GM19372 (cell line): ENCODE results near the gene DACH2.
A peak's percentile ranks its signal among the peaks of the same experiment; 100 is the strongest.
"Not testable (repeated sequence)": the region's sequence is repeated elsewhere in the genome, so short reads cannot be mapped to it uniquely, and the experiment has no call there.

ENCODE experiments used
- ATAC-seq: cut with Tn5 transposase; IDR thresholded peaks from one replicate; pipeline ENCODE4 v1.9.1; 2021; ENCODE audit warnings: mild to moderate bottlenecking, low read depth, moderate library complexity; ENCODE audit not compliant: unreplicated experiment

DACH2 gene

DNA sequence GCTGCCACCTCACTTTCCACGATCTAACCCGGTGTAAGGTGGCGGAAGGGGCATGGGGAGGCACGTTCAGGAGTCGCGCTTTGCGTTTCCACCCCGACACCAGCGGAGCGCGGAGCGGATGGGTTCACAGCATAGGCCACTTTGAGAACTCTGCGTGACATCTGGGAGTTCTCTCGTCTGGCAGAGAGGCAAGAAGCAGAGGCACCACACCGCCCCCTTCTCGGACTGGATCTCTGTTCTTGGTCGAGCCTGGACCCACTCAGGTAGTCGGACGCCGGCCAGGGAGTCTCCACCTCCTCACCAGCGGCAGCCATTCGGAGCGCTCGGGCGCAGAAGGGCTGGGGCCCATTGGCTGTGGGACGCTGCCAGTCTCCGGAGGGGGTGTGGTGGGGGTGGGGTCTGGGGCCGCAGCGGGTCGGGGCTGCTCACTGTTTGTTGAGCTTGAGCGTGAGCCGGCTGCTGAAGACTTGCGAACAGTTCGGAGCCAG lies at the start of gene DACH2:
TSS of gene DACH2 (plus strand) at position 428 of the 488 bp plus-strand sequence.
- ATAC-seq, result peak; percentile 90

DNA sequence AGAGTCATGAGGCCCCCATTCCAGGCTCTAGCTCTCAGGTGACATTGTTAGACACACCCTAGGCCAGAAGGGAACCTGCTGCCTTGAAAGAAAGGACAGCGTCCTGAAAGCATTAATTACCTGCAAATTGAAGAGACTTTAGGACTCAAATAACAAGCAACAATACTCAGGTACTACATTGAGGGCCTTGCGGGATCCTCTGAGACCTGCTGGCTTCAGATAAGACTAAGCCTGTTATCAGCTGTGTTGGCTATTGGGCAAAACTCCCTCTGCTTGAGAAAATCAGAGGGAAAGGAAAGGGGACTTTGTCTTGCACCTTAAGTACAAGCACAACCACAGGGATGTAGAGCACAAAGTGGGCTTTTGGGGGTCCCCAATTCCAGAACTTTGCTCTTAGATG lies 45.9 kb upstream of the DACH2 start:
- no peak for ATAC-seq

DNA sequence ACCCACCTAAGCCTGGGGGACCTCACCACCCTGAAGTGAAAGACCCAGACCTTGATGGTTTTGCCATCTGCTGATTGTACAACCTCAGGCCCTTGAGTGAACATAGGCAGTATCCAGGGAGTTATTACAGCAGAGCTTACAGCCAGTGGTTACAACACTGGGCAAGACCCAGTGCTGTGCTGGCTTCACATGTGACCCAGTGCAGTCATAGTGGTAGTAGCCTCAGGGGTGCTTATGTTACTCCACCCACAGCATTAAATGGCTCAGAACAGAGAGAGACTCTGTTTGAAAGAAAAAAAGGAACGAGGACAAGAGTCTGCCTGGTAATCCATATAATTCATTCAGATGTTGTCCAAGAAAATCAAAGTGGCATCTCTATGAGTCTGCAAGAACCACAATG lies 45.2 kb upstream of the DACH2 start:
- ATAC-seq, result no peak

DNA sequence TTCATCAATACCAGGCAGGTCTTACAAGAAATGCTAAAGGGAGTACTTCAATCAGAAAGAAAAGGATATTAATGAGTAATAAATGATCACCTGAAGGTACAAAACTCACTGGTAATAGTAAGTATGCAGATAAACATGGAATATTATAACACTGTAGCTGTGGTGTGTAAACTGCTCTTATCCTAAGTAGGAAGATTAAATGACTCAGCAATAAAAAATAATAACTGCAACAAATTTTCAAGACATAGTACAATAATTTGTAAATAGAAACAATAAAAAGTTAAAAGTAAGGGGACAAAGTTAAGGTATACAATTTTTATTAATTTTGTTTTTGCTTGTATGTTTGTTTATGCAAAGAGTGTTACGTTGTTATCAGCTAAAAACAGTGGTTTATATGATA lies 43.7 kb upstream of the DACH2 start:
- no peak for ATAC-seq

DNA sequence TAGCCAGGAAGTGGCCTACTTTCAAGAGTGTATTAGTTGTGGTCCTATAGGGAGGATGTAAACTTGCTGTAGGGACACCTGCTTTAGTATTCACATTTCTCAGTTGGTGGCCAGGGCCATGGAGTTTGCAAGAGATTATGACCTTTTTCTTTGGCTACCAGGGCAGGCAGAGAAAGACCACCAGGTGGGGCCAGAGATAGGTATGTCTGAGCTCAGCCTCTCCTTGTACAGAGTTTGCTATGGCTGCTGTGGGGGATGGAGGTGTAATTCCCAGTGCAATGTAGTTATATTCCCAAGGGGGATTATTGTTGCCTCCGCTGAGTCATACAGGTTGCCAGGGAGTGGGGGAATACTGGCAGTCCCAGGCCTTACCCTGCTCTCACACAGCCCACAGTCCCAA lies 26.3 kb upstream of the DACH2 start:
- no peak for ATAC-seq

DNA sequence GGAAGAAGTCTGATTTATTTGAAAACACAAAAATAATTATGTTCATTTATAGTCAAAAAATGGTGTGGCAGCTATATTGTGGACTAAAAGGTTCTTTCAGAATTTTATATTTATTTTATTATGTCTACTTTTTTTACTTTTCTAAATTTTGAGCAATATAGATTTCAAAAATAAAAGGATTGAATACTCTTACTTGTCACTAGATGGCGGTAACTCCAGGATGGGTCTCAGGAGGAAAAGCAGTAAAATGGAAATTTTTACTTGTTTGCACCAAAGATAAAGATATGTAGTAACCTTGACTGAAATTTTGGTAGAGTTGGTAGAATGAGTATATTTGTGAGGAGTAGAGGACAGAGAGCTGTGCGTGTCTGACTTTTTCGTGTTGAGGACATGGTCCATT lies 14.5 kb upstream of the DACH2 start:
- ATAC-seq, result no peak

DNA sequence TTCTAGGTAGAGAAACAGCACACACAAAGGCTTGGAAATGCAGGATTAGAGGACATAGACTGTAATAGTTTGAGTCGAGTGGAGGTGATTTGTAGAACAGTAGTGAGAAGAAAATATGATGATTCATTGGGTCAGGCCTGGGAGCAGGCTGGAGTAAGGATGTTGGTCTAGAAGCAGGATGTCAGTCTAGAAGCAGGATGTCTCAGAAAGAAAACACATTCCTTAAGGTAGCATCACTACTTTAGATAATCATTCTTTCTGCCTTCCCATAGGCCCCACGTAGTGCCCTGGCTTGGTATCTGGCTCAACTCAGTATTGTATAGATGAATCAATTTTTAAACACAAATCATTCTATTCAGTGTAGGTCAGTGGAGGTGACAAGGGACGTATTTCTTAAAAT lies 11.2 kb upstream of the DACH2 start:
- no peak for ATAC-seq

DNA sequence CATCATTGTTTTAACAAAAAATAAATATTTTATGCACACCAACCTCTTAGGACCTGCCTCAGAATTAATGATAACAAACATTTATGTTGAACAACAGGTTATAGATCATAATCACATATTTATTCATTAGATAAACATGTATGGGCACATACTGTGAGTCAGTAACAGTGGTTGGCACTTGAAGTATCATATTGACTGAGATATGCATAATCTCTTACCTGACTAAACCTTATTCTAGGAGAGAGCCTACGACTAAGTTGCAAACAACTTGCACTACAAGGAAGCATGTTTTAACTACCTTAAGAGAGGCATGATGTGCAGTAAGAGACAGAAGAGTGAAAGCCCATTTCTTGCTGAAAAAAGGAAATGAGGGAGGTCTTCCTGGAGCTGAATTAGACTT lies 6.5 kb upstream of the DACH2 start:
- no peak for ATAC-seq

DNA sequence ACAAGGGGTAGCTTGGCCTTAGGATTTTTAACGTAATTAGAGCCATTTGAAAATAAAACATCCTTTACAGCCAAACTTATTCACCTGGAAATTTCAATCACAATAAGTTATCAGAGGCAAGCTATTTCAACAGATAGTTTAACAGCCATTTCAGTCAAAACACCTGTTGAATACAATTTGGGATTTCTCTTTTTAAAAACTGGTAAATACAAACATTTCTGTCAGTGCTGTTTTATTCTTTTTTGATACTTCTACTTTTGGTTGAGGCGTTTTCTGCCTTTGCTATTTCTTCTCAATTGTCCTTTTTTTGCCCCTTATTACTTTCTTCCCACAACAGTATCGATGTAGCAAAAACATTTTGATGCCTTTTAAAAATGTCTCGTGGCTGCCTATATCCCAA lies 2.1 kb upstream of the DACH2 start:
- ATAC-seq, result no peak

DNA sequence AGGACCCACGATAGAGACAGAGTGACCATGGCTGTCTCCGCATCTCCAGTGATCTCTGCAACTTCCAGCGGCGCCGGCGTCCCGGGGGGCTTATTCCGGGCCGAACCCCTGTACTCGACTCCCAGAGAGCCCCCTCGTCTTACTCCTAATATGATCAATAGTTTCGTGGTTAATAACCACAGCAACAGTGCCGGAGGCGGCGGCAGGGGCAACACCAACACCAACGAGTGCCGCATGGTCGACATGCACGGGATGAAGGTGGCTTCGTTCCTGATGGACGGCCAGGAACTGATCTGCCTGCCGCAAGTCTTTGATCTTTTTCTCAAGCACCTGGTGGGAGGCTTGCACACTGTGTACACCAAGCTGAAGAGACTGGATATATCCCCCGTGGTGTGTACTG lies 343 bp downstream of the DACH2 start:
- ATAC-seq, result peak; percentile 12

DNA sequence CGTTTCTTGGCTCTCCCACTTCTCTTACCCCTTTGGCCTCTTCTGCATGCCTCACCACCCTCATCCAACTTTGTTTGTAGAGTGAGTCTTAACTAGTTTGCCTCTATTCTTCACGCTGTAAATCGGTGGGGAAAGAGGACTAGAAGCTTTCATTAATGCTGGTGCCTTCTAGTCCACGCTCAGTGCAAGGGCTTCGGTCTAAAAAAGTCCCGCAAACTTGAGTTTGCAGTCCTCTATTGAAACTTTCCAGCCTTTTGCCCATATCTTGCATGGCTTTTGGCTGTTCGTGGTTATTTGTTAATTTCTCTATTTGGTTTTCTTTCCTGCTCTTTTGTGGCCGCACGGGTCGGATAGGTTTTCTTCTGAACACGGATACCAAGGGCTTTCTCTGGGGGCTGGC lies 868 bp downstream of the DACH2 start:
- ATAC-seq, result no peak

DNA sequence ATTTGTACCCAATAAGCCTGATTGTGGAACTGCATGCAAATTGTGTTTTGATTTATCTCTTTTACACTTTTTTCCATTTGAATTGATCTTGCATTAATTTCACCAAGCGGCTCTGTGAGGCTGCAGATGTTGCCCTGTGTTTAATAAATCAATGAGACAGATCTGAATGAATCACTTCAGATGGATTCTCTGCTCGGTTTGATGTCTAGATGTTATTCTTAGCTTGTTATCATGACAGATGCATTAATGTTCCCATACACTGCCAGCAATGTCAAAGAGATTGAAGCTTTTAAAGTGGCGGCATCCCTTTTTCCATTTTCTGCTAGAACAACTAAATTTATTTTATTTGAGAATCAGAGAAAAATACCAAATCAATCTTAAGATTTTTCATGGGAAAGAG lies 6.3 kb downstream of the DACH2 start:
- no peak for ATAC-seq

DNA sequence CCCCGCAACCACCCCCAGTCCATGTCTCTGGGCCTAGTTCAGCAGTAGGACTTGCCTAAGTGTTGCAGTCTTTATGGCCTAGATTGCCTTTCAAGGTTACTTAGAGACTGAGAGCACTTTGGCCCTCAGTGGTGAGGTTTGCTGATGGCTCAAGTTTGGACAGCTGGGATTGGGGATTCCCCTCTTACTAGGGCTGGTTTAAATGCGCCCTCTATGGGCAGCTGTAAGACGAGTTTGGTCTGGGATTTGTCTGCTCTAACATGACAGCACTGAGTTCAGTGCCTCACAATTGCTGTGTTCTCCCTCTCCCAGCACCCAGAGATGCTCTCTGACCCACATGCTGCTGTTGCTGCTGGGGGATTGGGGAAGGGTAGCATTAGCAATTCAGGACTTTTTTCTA lies 23.1 kb downstream of the DACH2 start:
- no peak for ATAC-seq

DNA sequence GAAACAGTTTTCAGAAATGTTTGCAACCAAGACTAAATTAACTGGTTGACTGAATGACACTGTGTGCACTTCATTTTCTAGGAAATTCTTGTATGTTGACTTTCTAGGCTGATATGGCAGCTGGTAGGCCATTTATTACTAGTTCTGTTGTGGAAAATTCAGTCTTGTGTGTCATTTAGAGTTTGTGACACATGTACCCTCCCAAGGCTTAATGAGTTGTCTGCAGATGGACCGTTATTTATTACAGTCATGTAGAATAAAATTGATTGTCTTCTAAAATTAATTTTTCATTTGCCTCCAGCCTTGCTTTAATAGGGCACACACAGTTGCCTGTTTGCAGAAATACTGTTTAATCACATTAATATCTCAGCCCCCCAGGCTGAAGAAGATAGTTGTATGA lies 30.7 kb downstream of the DACH2 start:
- ATAC-seq, result no peak

DNA sequence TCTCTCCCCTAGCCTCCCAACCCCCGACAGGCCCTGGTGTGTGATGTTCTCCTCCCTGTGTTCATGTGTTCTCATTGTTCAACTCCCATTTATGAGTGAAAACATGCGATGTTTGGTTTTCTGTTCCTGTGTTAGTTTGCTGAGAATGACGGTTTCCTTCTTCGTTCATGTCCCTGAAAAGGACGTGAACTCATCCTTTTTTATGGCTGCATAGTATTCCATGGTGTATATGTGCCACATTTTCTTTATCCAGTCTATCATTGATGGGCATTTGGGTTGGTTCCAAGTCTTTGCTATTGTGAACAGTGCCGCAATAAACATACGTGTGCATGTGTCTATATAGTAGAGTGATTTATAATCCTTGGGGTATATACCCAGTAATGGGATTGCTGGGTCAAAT lies 33.1 kb downstream of the DACH2 start:
- ATAC-seq, result not testable (repeated sequence)

DNA sequence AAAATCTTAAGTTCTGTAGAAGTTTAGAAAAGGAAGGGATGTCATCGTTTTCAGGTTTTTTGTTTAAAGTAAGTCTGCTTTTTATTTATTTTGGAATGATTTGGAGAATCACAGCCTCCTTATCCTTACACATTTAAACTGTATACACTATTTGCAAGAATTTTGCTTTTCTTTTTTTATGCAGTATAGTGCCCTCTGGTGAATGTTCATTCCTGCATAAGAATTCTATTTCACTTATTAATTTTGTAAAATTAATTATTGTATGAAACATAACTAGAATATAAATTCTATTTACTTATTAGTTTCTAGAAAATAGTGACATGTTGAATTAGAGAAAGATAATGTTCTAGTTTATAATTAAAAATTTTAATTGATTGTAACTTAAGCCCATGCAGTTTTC lies 44.6 kb downstream of the DACH2 start:
- no peak for ATAC-seq

DNA sequence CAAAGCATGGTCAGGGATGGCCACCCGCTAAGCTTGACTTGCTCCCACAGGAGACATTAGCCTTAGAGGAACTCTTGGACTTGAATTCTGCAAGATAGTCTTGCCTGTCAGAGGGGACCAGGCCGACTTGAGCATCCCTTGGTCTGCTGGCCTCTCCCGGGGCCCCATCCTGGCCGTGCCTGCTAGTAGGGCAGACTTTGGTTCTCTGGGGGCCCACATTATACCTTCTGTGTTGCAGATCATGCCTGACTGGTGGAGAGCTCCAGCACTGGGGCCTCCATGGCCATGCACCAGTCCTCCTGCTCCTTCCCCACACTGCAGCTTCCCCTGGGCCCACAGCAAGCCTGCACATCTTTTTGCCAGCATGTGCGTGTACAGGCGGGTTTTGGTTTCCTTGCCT lies 46.5 kb downstream of the DACH2 start:
- no peak for ATAC-seq

DNA sequence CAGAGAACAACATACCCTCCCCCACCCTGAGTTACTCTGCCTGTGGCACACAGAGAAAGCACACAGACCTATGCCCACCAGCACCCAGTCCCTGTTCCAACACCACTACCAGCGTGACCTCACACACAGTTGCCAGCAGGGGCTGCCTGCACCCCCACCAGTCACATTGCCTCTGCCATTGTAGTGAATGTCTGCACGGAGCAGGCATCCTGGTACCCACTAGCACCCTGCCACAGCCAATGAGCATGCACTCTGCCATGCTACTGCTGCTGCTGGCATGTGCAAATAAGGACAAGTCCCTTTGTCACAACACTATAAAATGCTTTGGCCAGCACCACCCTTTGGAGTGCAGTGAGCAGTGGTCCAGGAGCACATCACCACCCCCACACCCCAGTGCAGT lies 47.1 kb downstream of the DACH2 start:
- ATAC-seq, result no peak

DNA sequence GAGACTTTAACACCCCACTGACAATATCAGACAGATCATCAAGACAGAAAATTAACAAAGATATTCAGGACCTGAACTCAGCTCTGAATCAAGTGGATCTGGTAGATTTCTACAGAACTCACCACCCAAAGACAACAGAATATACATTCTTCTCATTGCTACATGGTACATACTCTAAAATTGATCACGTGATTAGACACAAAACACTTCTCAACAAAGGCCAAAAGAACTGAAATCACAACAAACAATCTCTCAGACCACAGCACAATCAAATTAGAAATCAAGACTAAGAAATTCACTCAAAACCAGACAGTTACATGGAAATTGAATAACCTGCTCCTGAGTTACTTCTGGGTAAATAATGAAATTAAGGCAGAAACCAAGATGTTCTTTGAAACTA lies 49.6 kb downstream of the DACH2 start:
- ATAC-seq, result no peak

DNA sequence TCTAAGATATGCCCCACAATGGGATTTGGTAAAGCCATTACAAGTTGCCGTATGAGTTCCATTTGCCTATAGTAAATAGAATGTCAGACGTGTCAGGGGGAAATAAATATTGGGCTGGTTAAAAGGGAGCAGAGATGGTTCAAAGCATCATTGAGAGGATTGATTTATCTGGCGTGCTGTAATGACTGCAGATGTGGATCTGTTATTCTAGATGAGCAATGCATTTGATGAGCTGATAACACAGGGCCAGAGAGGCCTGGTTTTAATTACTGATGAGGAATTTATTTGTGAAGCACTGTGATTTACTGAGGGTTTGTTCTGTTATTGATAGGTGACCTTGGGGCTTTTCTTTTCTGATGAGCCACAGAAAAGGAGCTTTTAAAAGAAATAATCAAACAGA lies 62.5 kb downstream of the DACH2 start:
- no peak for ATAC-seq

DNA sequence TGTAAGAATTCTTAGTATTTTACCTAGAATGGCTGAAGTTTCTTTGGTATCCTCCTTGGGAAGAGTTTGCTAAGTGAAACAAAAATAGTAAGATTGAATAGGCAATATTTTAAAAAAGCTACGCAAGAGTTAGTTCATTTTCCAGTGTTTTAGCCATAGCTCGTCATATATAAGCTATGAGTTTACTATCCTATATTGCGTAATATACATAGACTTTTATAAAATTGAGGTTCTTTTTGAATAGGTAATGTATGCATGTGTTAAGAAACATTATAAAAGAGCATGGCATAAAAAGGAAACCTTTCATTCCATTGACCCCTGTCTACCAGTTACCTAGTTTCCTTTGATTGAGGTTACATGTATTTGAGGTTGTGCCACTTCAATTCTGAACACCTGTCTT lies 67.0 kb downstream of the DACH2 start:
- no peak for ATAC-seq

DNA sequence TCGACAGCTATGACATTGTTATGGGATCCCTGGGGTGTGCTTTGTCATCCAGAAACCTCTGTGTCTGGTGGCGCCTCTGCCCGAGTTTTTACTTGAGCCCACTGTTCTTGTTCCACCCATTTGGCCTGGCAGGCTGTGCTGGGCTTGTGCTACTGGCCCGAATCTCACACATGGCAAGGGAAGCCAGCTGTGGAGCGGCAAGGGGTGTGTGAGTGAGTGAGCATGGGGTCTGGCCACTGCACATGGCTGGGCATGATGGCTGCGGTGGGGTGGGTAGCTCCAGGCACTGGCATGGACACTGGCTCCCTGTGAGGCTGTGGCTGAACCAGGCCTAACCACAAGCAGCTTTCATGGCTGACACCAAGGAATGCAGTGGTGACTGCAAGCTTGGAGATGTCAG lies 89.2 kb downstream of the DACH2 start:
- ATAC-seq, result no peak

DNA sequence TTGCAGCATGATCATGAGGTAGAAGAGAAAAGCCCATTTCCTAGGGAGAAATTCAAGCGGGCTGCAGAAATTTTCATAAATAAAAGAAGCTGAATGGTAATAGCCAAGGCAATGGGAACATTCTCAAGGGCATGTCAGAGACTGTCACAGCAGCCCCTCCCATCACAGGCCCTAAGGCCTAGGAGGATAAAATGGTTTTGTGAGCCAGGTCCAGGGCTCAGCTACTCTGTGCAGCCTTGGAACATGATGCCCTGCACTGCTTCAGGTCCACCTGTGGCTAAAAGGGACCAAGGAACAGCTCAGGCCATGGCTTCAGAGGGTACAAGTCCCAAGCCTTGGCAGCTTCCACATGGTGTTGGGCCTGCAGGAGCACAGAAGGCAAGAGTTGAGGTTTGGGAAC lies 93.3 kb downstream of the DACH2 start:
- no peak for ATAC-seq

DNA sequence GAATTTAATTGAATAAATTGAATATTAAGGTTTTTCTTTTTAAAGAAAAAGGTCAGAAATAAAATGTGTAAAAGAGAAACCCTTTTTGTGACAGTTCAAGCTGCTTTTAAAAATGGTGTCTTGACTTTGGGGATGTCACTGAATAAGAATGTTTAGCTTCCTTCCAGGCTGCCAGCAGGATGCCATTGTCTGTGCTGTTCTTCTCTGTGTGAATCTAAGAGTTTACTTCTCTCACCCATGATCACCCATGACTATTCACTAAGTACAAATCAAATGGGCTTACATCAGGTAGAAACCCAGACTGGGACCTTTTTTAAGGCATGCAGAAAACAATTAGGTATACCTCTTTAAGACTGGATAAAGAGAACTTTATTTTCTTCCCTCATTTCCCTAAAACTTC lies 115.3 kb downstream of the DACH2 start:
- ATAC-seq, result no peak
